Dedifferentiated amniotic fluid mesenchymal stem cell (primary cell): ENCODE results near the gene SUGCT.

Source experiments
- DNase-seq: peaks from one replicate; pipeline ENCODE4 v3.0.0-alpha.2; 2016; ENCODE audit errors: extremely low spot score

The SUGCT gene

DNA sequence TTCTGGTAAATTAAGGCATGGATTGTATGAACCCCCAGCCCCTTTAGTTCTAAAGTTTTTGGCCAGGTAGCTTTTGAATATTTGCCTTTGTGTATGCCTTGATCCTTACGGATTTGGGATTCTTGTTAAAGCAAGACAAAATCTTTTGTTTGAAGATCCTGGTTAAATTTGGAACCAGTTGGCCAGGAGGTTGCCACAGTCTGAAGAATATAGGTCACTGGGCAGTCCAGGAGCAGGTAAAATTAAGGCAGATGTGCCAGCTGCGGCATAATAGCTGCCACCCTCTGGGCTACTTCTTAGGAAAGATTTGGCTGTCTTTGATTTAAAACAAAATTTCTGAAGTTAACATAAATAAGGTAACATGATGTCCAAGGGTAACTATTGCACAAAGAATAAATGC lies 192.3 kb downstream of the SUGCT start:
- DNase-seq = no peak

DNA sequence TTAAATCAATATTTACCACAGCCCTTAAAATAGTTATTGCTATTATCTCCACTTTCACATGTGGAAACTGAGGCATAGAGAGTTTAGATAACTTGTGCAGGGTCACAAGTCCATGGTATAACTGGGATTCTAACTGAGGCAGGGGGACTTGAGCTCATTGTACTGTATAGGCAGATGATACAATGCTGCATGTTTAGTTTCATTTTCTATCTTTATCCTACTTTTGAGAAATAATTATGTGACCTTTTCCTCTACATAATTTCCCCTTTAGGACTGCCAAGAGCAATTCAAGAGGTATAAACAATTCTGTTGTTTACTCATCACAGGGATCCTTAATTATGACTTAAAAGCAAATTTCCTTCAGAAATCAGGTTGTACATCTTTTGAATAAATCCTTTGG lies 193.1 kb downstream of the SUGCT start:
- DNase-seq = no peak

DNA sequence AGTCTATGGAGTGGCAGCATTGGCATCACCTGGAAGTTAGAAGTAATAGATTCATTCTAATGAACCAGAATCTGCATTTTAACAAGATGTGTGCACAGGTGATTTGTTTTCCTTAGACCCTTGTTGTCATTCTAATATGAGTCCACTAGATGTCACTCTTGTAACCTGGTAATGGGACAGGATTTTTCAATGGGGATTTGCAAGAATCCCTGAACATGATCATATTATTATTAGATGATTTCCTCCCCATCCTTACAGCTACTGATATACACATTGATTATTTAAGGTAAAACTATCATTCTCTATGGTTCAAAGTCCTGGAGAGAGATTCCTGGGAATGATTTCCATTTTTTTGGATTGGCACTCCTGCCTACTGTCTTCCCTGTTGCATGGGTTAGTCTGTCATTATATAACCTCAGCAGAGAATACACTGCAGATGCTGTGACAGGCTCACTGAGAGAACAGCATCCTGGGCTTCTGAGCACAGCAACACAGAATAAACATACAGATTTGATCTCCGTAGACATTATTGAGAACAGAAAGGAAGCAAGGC lies 194.9 kb downstream of the SUGCT start:
- peak; percentile 64 for DNase-seq

DNA sequence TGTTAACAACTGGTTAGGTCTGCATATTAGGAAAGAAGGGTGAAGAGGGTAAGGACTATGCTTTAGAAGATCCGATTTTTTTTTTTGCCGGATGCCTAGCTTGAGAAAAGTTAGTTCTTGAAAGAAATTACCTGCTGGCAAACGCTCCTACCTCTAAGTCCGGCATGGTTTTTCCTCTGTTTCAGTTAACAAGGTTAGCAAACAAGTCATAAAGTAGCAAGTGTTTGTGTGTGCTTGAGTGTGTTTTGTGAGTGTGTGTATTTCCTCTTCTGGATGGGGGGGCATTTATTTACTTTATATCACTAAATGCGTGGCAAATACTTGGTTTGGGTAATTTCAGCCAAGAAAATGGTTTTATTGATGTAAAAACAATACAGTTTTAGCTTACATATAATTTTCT lies 195.6 kb downstream of the SUGCT start:
- DNase-seq = no peak

DNA sequence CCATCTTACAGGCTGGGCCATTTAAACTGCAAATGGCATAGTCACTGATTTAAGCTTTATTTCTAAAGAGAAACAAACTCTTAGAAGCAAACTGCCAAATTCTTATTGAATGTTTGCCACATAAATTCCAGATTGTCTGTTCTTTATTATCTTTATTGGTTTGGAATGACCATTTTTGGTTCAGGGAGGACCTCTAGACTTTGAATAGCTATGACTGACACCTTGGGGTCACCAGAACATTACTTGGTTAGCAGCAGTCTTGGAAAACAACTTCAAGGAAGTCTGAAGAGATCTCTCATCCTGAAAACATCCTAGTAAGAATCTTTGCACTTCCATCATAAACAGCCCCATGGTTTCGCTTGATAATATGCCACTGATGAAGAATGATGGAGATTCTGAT lies 197.1 kb downstream of the SUGCT start:
- DNase-seq = no peak

DNA sequence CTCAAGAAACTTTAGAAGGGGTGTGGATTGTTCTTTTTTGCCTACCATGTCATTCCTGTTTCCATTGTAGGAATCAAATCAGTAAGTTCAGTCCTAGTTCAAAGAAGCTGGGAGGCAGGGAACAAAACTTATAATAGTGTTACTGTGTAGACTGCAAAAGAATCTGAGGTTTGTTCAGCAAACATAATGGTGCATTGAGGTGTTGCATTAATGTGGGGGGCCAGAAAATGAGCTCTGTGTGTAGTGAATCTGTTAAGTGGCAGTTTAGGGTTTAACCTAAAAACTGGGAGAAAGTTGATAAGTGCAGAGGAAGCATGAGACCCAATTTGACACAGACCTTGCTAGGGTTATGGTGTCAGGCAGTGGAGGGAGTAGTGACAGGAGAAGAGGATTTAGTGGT lies 197.7 kb downstream of the SUGCT start:
- no peak for DNase-seq

DNA sequence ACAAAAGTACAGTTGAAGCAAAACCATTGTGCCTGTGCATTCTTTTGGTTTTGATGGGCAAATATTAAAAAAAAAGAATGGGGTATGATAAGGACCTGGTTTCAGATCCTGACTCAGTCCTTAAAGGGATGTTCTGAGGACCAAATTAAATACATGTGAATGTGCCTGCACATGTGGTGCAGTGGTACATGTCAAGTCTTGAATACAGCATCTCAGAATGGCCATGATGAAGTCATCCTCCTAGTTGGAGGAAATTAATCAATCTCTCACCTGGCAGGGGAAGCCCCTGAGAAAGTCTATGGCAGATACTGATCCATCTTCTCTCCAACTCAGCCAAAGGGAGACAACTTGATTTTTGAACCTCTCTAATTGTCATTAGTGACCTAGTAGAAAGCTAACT lies 207.0 kb downstream of the SUGCT start:
- no peak for DNase-seq

DNA sequence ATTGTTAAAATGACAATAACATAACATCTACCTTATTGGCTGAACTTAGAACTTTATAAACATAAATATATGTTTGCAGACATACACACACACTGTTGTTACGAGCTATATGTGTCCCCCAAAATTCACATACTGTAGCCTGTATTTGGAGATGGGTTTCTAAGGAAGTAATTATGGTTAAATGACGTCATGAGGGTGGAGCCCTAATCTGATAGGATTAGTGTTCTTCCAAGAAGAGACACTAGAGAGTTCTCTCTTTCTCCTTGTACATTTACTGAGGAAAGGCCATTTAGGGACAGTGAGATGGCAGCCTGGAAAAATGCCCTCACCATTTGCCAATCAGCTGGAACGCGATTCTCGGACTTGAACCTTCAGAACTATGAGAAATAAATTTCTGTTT lies 211.7 kb downstream of the SUGCT start:
- DNase-seq = no peak

DNA sequence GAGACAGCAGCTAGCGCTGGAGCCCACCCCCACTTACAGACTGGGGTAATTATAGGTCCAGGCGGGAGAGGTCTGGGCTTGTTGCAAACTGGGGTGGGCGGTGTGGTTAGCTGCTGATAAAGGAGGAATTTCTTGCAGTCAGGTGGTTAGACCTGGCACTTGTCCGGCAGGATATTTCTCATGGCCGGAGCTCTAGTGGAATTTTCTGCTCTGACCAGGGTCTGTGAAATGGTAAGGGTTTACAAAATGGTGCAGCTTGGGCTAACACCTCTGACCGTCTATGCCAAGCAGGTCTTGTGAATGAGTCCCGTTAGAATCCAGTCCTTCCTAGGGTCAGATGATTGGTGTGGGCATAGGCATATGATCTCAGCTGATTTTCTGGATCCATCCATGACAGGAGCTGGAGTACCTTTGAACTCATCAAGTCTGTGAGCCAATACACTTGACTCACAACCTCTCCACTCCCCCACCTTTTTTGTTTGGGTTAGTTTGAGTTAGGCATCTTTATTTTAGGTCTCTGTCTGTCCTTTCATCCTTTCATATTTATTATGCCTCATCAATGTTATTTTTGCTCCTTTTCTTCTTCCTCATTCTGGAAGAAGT lies 213.4 kb downstream of the SUGCT start:
- DNase-seq = no peak

DNA sequence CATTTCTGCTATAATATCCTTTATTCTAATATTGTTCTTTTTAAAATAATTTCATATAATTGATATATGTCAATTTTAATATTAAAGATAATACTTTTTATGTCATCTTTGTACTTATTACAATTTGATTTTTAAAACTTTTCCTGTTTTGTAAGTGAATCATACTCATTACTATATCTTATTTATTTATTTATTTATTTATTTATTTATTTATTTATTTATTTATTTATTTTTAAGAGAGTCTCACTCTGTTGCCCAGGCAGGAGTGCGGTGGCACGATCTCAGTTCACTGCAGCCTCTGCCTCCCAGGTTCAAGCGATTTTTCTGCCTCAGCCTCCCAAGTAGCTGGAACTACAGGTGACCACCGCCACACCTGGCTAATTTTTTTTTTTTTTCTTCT lies 215.3 kb downstream of the SUGCT start:
- DNase-seq = no peak

DNA sequence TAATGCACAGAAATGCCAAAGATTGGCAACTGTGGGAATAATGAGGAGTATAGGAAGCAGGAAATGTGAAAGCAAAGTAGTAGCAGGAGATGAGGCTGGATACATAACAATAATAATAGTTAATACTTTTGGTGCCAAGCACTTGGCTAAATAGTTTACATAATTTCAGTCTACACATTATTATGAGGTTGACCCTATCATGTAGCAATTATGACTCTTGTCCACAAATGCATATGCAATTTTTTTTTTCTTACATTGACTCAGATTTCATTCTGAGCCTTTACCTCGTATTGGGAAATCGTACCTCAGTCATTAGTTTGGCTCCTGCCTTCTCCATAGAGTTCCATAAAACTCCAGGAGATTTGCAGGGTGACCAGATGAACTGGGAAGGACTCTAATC lies 219.9 kb downstream of the SUGCT start:
- DNase-seq = no peak

DNA sequence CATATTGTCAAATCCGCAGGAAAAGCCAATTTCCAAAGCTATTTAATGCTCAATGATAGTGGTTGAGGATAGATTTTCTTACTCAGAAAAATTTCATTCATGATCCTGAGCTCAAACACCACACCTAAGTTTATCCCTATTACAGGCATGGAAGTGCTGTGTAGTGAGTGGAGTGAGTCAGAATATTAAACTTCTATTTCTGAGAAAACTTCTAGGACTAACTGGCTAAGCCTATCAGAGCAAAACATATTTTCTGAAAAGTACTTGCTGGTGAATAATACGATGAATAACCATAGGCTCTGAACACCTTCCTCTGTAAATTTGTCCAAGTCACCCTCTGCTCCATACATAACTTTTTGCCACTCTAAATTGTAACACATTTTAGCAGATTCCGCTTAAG lies 221.5 kb downstream of the SUGCT start:
- DNase-seq = no peak

DNA sequence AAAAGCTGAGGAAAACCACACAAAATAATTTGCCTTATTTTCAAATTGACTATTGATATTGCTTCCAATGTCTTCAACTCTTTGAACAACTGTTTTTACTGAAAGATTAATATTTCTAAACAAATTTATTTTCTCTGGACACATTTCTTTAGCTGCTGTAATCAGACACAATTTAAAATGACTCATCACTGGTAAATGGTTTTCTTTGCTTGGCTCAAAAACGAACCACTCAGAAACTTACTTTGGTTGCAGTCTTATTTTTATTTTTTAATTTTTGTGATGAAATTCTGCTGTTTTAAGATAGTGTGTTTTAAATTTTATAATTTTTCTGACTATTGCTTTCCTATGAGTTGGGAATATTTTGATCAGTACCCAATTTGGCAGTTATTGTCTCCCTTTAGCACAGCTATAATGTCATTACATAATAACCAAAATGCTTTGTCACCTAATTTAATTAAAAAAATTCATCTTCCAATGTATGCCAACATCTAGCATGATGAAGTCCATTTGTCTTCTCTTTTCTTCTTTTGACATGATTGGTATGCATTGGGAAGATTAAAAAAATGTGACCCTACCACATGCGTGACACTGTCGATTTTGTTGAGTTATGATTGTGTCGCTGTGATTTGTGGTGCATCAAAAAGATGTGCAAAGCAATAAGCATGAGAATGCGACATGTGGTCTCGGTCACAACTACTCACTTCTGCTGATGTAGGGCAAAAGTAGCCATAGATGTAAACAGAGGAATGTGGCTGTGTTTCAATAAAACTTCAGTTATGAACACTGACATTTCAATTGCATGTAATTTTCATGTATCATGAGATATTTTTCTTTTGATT lies 222.3 kb downstream of the SUGCT start:
- DNase-seq = peak; percentile 58

DNA sequence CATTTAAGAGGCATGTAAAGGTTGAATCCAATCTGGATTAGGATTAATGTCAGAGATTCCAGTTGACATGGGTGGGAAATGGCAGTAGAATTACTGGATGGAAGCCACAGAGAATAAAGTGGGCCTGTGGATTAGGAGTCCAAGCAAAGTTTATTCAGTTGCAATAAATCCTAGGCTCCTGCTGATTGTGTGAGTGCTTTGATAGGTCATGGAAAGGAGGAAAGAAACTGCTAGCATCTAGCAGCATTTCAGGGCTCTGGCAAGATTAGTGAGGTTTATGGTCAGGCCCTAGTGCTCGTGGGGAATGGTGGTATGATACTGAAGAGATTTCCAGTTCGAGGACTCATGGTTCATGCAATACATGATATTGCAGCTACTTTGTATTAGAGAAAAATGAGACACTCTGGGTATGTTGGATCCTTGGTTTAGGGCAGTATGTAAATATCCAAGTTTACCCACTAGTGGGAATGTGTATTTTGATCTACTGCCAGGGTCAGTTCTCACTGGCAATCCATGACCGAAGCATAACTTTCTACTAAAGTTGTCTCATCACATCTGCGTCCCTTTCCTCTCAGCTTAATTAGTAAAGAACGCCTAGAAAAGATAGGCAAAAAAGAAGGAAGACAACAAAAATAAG lies 235.0 kb downstream of the SUGCT start:
- DNase-seq = no peak

DNA sequence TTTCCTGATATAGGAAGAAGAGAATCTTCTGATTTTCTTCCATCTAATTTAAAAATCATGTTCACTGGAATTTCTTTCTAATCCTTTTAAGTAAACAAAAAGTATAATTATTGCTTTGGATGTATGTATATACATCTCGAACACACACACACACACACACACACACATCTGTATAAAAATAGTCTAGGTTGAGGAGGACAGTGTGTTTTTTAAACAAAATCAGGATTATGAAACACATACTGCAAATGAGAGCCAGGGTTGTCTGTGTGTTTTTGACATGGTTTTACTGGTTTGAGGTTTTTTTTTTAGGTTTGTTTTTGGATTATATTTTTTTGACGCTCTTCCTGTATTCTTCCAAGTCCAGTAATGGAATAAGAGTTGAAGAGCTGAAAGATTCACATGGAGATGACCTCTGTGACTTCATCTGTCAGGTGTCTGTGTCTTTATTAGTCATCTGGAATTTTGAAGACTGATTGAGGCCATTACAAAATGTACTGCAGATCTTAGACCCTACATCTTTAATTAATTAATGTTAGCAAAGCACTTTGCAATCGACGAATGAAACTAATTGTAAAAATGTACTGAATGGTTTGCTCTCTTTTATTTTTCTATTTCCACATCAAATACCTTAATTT lies 237.1 kb downstream of the SUGCT start:
- no peak for DNase-seq

DNA sequence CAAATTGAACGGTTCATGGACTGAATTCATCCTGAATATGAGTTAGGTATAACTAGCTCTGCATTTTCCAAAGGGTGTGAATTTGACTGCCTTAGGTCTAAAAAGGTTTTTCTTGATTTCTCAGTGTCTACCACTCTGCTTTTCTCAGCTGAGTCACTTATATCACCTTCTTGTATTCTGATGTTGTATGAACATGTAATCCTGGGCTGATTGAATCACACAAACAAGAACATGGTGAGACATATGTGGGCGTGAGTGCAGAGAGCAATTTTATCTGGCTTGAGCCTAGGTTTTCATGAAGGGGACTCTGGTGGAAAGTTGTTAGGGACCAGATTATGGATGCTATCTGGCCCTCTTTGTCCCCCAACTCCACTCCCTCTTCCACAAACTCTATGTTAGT lies 239.8 kb downstream of the SUGCT start:
- DNase-seq = no peak

DNA sequence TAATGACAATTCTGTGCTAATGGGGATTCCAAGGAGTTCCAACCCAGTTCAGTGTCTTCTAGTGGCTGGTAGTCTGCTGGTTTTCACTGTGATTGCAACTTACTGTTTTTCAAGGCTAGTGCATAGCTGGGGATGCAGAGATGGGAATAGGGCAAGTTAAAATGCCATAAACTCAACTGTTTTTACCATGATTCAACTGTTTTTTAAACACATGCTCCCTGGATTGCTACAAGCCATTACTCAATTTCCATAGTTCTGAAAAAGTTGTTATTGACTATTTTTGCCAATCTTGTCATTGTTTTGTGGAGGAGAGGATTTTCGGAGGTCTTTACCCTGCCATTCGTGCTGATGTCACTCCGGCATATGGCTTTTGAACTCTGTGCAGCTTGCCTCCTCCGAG lies 245.3 kb downstream of the SUGCT start:
- no peak for DNase-seq

DNA sequence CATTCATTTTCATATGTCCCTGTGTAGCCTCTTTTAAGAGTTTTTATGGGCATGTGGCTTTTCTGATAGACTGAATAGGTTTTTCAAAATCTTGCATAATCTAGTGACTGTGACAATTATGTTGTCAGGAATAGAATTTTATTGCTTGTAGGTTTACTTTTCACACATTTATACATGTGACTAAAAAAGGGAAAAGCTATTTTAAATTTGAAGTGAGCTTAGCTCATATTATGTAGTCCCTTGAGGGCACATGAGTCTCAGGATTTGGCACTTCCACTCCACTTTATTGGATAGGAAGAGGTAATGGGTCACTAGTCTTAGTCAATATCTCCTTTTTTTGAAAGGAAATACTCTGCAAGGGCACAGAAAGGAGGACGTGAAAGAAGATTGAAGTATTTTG lies 247.3 kb downstream of the SUGCT start:
- DNase-seq = no peak

DNA sequence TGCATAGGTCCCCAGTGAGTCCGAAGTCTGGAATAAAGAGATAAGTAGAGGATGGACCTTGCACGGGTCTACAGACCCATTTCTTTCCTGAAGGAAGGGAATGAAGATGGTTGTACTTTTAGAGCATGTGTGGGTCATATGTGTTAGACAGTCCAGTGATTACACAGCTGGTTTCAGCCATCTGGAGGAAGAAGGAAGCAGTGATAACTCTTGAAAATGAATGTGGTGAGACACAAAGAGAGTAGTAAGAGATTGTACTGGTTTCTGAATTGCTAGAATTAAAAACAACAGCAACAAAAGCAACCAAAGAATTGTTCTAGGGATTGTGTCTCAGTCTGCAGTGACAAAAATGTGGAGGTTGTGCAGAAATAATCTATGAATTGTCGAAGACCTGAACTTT lies 258.9 kb downstream of the SUGCT start:
- no peak for DNase-seq

DNA sequence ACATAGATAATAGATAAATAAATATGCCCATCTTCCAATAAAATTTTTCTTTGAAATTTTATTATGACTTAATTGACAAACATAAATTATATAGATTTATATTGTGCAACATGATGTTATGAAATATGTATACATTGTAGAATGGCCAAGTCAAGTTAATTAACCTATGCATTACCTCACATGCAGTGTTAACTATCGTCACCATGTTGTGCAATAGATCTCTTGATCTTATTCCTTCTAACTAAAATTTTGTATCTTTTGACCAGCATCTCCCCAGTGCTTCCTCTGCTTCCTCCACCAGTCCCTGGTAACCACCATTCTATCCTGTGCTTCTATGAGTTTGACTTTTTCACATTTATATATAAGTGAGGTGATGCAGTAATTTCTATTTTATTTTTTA lies 259.6 kb downstream of the SUGCT start:
- DNase-seq = no peak

DNA sequence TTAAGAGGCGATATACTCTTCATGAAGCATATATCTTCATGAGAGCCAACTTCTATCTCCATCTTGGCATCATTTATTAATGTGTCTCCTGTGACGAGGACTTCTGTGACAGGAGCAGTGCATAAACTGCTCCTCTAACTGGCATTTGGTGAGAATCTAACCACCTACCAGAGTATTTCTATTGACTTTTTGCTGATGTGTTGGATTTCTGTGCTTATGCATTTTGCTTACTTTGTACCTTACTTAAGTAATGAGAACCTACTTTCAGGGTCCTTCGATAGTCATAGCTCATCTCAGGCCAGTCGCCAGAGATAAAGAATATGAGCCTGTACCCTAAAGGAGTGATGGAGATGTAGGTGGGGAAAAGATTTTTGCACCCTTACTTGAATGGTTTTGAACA lies 265.7 kb downstream of the SUGCT start:
- no peak for DNase-seq

DNA sequence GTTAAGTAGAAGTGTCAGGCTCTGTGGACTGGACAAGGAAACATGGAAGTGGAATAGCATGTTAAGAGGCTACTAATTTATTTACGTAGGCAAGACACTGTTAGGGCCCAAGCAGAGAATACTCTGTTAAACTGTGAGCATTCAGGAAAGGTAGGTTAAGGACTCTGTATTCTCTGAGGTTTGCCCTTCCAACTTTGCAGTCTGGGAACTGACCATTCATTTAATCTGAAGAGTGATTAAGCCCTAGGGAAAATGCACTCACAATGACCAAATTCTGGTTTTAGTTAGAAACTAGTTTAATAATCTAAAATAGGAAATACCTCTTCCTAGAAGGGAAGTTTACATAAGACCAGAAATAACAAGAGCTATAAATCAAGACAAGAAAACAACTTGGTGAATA lies 266.6 kb downstream of the SUGCT start:
- no peak for DNase-seq

DNA sequence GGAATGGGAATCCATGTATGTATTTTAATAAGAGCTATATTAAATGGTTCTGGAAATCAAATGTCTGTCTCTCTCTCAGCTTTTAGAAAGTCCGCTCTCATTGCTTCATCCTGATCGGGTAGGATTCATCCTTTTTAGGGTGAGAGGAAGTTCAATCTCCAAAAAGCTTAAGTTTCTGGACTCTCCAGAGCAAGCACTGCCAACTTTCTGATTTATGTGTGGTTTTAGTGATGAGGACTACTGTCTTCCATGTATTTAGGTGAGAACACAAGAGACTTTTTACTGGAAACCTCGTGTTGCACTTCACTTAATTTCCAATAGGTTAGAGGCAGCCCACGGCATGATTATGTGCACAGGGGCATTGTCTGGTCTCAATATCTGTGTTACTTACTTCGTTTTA lies 267.9 kb downstream of the SUGCT start:
- no peak for DNase-seq
